HCT116 (cell line): ENCODE measurements around the gene EIF3B. TPM values are rescaled to one million over a fixed set of nuclear protein-coding genes. Genes with fewer than 3 reads are reported as not detected.
"Not testable (repeated sequence)": the region's sequence is repeated elsewhere in the genome, so short reads cannot be mapped to it uniquely, and the experiment has no call there.

ENCODE experiments used
- ATAC-seq: fragments of 200-7000 bp; cut with Tn5 transposase; 2 replicates; pipeline ENCODE4 v1.9.1; 2020; ENCODE audit warnings: mild to moderate bottlenecking, moderate library complexity
- BruUV-seq: library from RNA; stranded (reverse); fragments of 400-500 nt; replicated peaks from 2 replicates; lab custom pipeline; 2021; lab: Mats Ljungman, UMichigan
- CTCF ChIA-PET: fragments of 300-600 bp; sonication (Branson Sonifier 250); formaldehyde crosslinking; loops from one replicate; lab custom pipeline; 2021; ENCODE audit warnings: antibody characterized with exemption; lab: Charles Lee
- POLR2A ChIA-PET: fragments of 300-600, 350-600 bp; sonication (Branson Sonifier 250); formaldehyde crosslinking; loops from one replicate; lab custom pipeline; 2021; ENCODE audit warnings: antibody characterized with exemption; lab: Charles Lee
- RAD21 ChIA-PET, 2 experiments: fragments of 300-600 bp; sonication (Branson Sonifier 250); formaldehyde crosslinking; loops; one replicate each; lab custom pipeline; 2023; ENCODE audit warnings: low total read pairs in 2 of 2; ENCODE audit not compliant: uncharacterized antibody in 2 of 2, unreplicated experiment in 2 of 2, low non-redundant PET in 1 of 2; lab: Charles Lee
- DNase-seq: peaks from one replicate; pipeline ENCODE4 v3.0.0-alpha.2; 2010; ENCODE audit warnings: low read depth, low spot score
- H2AFZ ChIP-seq: fragments of 200-600 bp; shearing (Covaris generic), sonication (generic); 2 replicates; pipeline ENCODE4 v1.6.1; 2017; ENCODE audit warnings: low read depth, mixed run types, mixed read lengths, antibody characterized with exemption, low read length; ENCODE audit not compliant: poor library complexity, severe bottlenecking
- H3K27ac ChIP-seq: 2 replicates; pipeline ENCODE4 v1.5.1; 2012; ENCODE audit warnings: low read depth, low read length
- H3K27me3 ChIP-seq: fragments of 200-600 bp; sonication (generic); 2 replicates; pipeline ENCODE4 v1.6.1; 2016; ENCODE audit warnings: mixed run types, low read length, mixed read lengths; ENCODE audit not compliant: insufficient read depth
- H3K36me3 ChIP-seq, 2 experiments: fragments of 200-500 bp in 1 of 2; fragments of 200-600 bp in 1 of 2; sonication (Bioruptor generic) in 1 of 2; sonication (generic) in 1 of 2; 2 replicates each; pipeline versions ENCODE4 v1.5.1 to v1.6.1; 2014 to 2016; ENCODE audit warnings: low read length in 2 of 2, inconsistent platforms in 1 of 2, mixed read lengths in 1 of 2, mixed run types in 1 of 2; ENCODE audit not compliant: insufficient read depth in 2 of 2, control insufficient read depth in 1 of 2
- H3K4me1 ChIP-seq, 2 experiments: fragments of 200-600 bp in 1 of 2; sonication (generic) in 1 of 2; 2 replicates each; pipeline versions ENCODE4 v1.5.1 to v1.6.1; 2012 to 2017; ENCODE audit warnings: low read length in 2 of 2, inconsistent platforms in 1 of 2, mild to moderate bottlenecking in 1 of 2, mixed read lengths in 1 of 2, mixed run types in 1 of 2, moderate library complexity in 1 of 2; ENCODE audit not compliant: insufficient read depth in 2 of 2, control insufficient read depth in 1 of 2
- H3K4me2 ChIP-seq: fragments of 200-600 bp; sonication (generic); 2 replicates; pipeline ENCODE4 v1.6.1; 2017; ENCODE audit warnings: mixed run types, low read length, mixed read lengths
- H3K4me3 ChIP-seq, 2 experiments: fragments of 200-600 bp in 1 of 2; sonication (generic) in 1 of 2; replicated peaks in 1 of 2; 2 replicates each; pipeline ENCODE4 v1.5.1; 2011 to 2016; ENCODE audit warnings: low read length in 2 of 2, control low read depth in 1 of 2, low read depth in 1 of 2, mild to moderate bottlenecking in 1 of 2, mixed read lengths in 1 of 2, mixed run types in 1 of 2
- H3K79me2 ChIP-seq: fragments of 200-600 bp; sonication (generic); 2 replicates; pipeline ENCODE4 v1.6.1; 2017; ENCODE audit warnings: mild to moderate bottlenecking, mixed run types, low read length, moderate library complexity, mixed read lengths; ENCODE audit not compliant: insufficient read depth
- H3K9ac ChIP-seq: fragments of 200-600 bp; sonication (generic); 2 replicates; pipeline ENCODE4 v1.6.1; 2016; ENCODE audit warnings: low read length, mixed read lengths
- H3K9me2 ChIP-seq: fragments of 200-600 bp; sonication (generic), shearing (Covaris generic); 2 replicates; pipeline ENCODE4 v1.6.1; 2017; ENCODE audit warnings: mixed run types, mild to moderate bottlenecking, moderate library complexity; ENCODE audit not compliant: insufficient read depth
- H3K9me3 ChIP-seq, 2 experiments: fragments of 200-500 bp in 1 of 2; fragments of 200-600 bp in 1 of 2; sonication (Bioruptor generic) in 1 of 2; sonication (generic) in 1 of 2; 2 replicates each; pipeline ENCODE4 v1.6.1; 2014 to 2017; ENCODE audit warnings: low read length in 2 of 2, mixed read lengths in 2 of 2, inconsistent platforms in 1 of 2, low read depth in 1 of 2, mild to moderate bottlenecking in 1 of 2, mixed run types in 1 of 2, moderate library complexity in 1 of 2; ENCODE audit not compliant: control insufficient read depth in 1 of 2, insufficient read depth in 1 of 2
- H4K20me1 ChIP-seq: fragments of 200-600 bp; sonication (generic), shearing (Covaris generic); 2 replicates; pipeline ENCODE4 v1.6.1; 2017; ENCODE audit warnings: mixed run types, mild to moderate bottlenecking, moderate library complexity; ENCODE audit not compliant: insufficient read depth
- CBX3 ChIP-seq: IDR thresholded peaks from 2 replicates; pipeline ENCODE4 v1.6.1; 2012; ENCODE audit warnings: low read depth
- CEBPB ChIP-seq: IDR thresholded peaks from 2 replicates; pipeline ENCODE4 v1.6.1; 2012; ENCODE audit warnings: low read depth
- EGR1 ChIP-seq: IDR thresholded peaks from 2 replicates; pipeline ENCODE4 v1.6.1; 2012; ENCODE audit warnings: low read depth
- EZH2phosphoT487 ChIP-seq: fragments of 200-600 bp; IDR thresholded peaks from 2 replicates; pipeline ENCODE4 v1.6.1; 2018; ENCODE audit warnings: antibody characterized with exemption, borderline replicate concordance
- FOSL1 ChIP-seq: IDR thresholded peaks from 2 replicates; pipeline ENCODE4 v1.6.1; 2012; ENCODE audit warnings: low read depth
- JUND ChIP-seq: IDR thresholded peaks from 2 replicates; pipeline ENCODE4 v1.6.1; 2012
- POLR2AphosphoS5 ChIP-seq: IDR thresholded peaks from 2 replicates; pipeline ENCODE4 v1.6.1; 2011; ENCODE audit warnings: mild to moderate bottlenecking, low read depth, low read length, moderate library complexity
- RAD21 ChIP-seq: IDR thresholded peaks from 2 replicates; pipeline ENCODE4 v1.6.1; 2012; ENCODE audit warnings: low read depth, mild to moderate bottlenecking
- SIN3A ChIP-seq: IDR thresholded peaks from 2 replicates; pipeline ENCODE4 v1.6.1; 2012; ENCODE audit warnings: low read depth
- SP1 ChIP-seq: IDR thresholded peaks from 2 replicates; pipeline ENCODE4 v1.6.1; 2012; ENCODE audit warnings: low read depth
- TCF7L2 ChIP-seq: IDR thresholded peaks from 2 replicates; pipeline ENCODE4 v1.7.0; 2011; ENCODE audit warnings: borderline replicate concordance, inconsistent platforms; ENCODE audit not compliant: insufficient read depth, insufficient read length; ENCODE audit errors: extremely low read depth
- ZFX ChIP-seq: fragments of 450-650 bp; IDR thresholded peaks from 2 replicates; pipeline ENCODE4 v1.6.1; 2017
- ZNF274 ChIP-seq: fragments of 200-500 bp; sonication (Bioruptor generic); IDR thresholded peaks from 2 replicates; pipeline ENCODE4 v1.6.1; 2014; ENCODE audit warnings: mild to moderate bottlenecking, low read depth, low read length, inconsistent platforms
- intact Hi-C: fragments of 100-400 bp; cut with micrococcal nuclease; formaldehyde crosslinking; loops from 2 replicates; pipeline ENCODE4 v1.10.0; 2022
- total RNA-seq: library from RNA; stranded (reverse); gene quantifications from one replicate; pipeline ENCODE4 v1.2.1, GENCODE V29; 2021; ENCODE audit not compliant: unreplicated experiment
- TF ChIP-seq, protein P1 (sequence below), 3 experiments: fragments of 200-600 bp in 1 of 3; sonication (generic) in 1 of 3; IDR thresholded peaks in 2 of 3; conservative IDR thresholded peaks in 1 of 3; 2 replicates each; pipeline ENCODE4 v1.5.1; 2012 to 2017; ENCODE audit warnings: low read depth in 2 of 3, low read length in 2 of 3, antibody characterized with exemption in 1 of 3, borderline replicate concordance in 1 of 3, control low read depth in 1 of 3, mild to moderate bottlenecking in 1 of 3, mixed read lengths in 1 of 3, mixed run types in 1 of 3, moderate library complexity in 1 of 3; ENCODE audit not compliant: insufficient read depth in 1 of 3
- TF ChIP-seq, protein P2 (sequence below): IDR thresholded peaks from 2 replicates; pipeline ENCODE4 v1.6.1; 2012
- TF ChIP-seq, protein P3 (sequence below): IDR thresholded peaks from 2 replicates; pipeline ENCODE4 v1.6.1; 2012; ENCODE audit warnings: low read depth

Gene EIF3B
- total RNA-seq, 1 experiment from 2014 or later: 324 TPM

DNA sequence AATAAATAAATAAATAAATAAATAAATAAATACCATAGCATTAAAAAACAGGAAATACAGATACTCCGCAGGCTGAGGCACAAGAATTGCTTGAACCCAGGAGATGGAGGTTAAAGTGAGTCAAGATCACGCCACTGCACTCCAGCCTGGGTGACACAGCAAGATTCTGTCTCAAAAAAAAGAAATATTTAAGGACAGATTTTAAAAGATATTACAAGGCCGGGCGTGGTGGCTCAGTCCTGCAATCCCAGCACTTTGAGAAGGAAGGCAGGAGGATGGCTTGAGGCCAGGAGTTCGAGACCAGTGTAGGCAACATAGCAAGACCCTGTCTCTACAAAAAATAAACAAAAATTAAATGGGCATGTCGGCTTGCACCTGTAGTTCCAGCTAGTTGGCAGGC, 22.9 kb upstream of the EIF3B start:
- no peak overlapping the region for H3K27ac ChIP-seq
- POLR2A ChIA-PET: interaction anchor here (1.2 kb wide), 1 partner anchor 22 kb away, joined by 3 read pairs; no protein-coding TSS in a partner anchor
- H3K79me2 ChIP-seq: no peaks in the 10 kb centered on the region
- H3K27me3 ChIP-seq: no peaks in the 10 kb centered on the region
- no peaks in the 10 kb centered on the region for H3K9me2 ChIP-seq
- no peak overlapping the region for H2AFZ ChIP-seq
- no peaks in the 10 kb centered on the region for H3K9me3 ChIP-seq
- RAD21 ChIA-PET: no interaction called here
- intact Hi-C loops: no loop called here
- H3K4me2 ChIP-seq: no peak overlapping the region
- CTCF ChIA-PET: interaction anchor here (0.7 to 1.6 kb wide), 2 partner anchors 13 to 17 kb away, joined by 3 to 4 read pairs; no protein-coding TSS in a partner anchor
- H4K20me1 ChIP-seq: no peaks in the 10 kb centered on the region
- no peaks in the 10 kb centered on the region for H3K4me1 ChIP-seq
- H3K4me3 ChIP-seq: no peak overlapping the region
- no TSS peak for BruUV-seq
- DNase-seq: no peak
- TF ChIP-seq CEBPB (no peak), JUND (no peak), ZNF274 (no peak), TCF7L2 (no peak), EGR1 (no peak), SP1 (no peak), EZH2phosphoT487 (no peak), CBX3 (no peak), SIN3A (no peak), RAD21 (no peak), FOSL1 (no peak), POLR2AphosphoS5 (no peak), ZFX (no peak)
- TF ChIP-seq, protein P1, sequence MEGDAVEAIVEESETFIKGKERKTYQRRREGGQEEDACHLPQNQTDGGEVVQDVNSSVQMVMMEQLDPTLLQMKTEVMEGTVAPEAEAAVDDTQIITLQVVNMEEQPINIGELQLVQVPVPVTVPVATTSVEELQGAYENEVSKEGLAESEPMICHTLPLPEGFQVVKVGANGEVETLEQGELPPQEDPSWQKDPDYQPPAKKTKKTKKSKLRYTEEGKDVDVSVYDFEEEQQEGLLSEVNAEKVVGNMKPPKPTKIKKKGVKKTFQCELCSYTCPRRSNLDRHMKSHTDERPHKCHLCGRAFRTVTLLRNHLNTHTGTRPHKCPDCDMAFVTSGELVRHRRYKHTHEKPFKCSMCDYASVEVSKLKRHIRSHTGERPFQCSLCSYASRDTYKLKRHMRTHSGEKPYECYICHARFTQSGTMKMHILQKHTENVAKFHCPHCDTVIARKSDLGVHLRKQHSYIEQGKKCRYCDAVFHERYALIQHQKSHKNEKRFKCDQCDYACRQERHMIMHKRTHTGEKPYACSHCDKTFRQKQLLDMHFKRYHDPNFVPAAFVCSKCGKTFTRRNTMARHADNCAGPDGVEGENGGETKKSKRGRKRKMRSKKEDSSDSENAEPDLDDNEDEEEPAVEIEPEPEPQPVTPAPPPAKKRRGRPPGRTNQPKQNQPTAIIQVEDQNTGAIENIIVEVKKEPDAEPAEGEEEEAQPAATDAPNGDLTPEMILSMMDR (IDR thresholded peaks at IDR 0.05 in 2 of 3, conservative IDR thresholded peaks at IDR 0.05 in 1 of 3; ENCODE audit: borderline replicate concordance in 1 of 3, insufficient read depth in 1 of 3, low read depth in 2 of 3, low read length in 2 of 3): no peak
- TF ChIP-seq, protein P2, sequence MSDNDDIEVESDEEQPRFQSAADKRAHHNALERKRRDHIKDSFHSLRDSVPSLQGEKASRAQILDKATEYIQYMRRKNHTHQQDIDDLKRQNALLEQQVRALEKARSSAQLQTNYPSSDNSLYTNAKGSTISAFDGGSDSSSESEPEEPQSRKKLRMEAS: no peak
- TF ChIP-seq, protein P3, sequence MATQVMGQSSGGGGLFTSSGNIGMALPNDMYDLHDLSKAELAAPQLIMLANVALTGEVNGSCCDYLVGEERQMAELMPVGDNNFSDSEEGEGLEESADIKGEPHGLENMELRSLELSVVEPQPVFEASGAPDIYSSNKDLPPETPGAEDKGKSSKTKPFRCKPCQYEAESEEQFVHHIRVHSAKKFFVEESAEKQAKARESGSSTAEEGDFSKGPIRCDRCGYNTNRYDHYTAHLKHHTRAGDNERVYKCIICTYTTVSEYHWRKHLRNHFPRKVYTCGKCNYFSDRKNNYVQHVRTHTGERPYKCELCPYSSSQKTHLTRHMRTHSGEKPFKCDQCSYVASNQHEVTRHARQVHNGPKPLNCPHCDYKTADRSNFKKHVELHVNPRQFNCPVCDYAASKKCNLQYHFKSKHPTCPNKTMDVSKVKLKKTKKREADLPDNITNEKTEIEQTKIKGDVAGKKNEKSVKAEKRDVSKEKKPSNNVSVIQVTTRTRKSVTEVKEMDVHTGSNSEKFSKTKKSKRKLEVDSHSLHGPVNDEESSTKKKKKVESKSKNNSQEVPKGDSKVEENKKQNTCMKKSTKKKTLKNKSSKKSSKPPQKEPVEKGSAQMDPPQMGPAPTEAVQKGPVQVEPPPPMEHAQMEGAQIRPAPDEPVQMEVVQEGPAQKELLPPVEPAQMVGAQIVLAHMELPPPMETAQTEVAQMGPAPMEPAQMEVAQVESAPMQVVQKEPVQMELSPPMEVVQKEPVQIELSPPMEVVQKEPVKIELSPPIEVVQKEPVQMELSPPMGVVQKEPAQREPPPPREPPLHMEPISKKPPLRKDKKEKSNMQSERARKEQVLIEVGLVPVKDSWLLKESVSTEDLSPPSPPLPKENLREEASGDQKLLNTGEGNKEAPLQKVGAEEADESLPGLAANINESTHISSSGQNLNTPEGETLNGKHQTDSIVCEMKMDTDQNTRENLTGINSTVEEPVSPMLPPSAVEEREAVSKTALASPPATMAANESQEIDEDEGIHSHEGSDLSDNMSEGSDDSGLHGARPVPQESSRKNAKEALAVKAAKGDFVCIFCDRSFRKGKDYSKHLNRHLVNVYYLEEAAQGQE: no peak
- no peak overlapping the region for H3K9ac ChIP-seq
- no peaks in the 10 kb centered on the region for H3K36me3 ChIP-seq
- ATAC-seq: no peak

DNA sequence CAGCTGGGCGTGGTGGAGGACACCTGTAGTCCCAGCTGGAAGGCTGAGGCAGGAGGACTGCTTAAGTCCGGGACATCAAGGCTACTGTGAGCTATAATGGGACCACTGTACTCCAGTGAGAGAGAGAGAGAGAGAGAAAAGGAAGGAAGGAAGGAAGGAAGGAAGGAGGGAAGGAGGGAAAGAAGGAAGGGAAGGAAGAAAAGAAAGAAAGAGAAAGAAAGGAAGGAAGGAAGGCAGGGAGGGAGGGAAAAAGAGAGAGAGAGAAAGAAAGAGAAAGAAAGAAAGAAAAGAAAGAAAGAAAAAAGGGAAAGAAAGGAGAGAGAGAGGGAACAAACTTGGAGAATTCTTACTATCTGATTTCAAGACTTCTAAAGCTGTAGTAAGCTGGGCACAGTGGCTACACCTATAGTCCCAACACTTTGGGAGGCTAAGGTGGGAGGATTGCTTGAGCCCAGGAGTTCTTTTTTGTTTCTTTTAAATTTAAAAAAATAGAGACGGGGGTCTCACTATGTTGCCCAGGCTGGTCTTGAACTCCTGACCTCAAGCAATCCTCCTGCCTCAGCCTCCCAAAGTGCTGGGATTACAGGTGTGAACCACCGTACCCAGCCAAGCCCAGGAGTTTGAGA, 21.9 kb upstream of the EIF3B start:
- H3K36me3 ChIP-seq, DNase-seq, H2AFZ ChIP-seq, RAD21 ChIA-PET, CTCF ChIA-PET, intact Hi-C loops, H3K9me3 ChIP-seq, BruUV-seq, H3K4me1 ChIP-seq, H3K4me3 ChIP-seq, H3K27me3 ChIP-seq, H3K9me2 ChIP-seq, H3K9ac ChIP-seq, H4K20me1 ChIP-seq, H3K4me2 ChIP-seq, H3K27ac ChIP-seq, H3K79me2 ChIP-seq, ATAC-seq: not testable (repeated sequence)
- POLR2A ChIA-PET: interaction anchor here (1.2 kb wide), 1 partner anchor 21 kb away, joined by 3 read pairs; no protein-coding TSS in a partner anchor
